GM19372 (cell line): Measurements from ENCODE around the gene CD163.
"Not testable (repeated sequence)": the region's sequence is repeated elsewhere in the genome, so short reads cannot be mapped to it uniquely, and the experiment has no call there.

Experiments
- ATAC-seq: cut with Tn5 transposase; IDR thresholded peaks from one replicate; pipeline ENCODE4 v1.9.1; 2021; ENCODE audit warnings: mild to moderate bottlenecking, low read depth, moderate library complexity; ENCODE audit not compliant: unreplicated experiment

Gene CD163

GRCh38 chr12:7503686-7504415, at the start of gene CD163:
CD163 (minus strand) TSS chr12:7503777; CDS start chr12:7503690, 87 bp downstream.
- no peak for ATAC-seq

GRCh38 chr12:7542813-7543212, 39.2 kb upstream of the CD163 start:
- no peak for ATAC-seq

GRCh38 chr12:7542046-7542445, 38.5 kb upstream of the CD163 start:
- ATAC-seq = no peak

- no peak for ATAC-seq
Observed at GRCh38 chr12:7514416-7514815, 10.8 kb upstream of the CD163 start.

GRCh38 chr12:7512553-7512952, 9.0 kb upstream of the CD163 start:
- ATAC-seq = no peak

- not testable (repeated sequence) for ATAC-seq
Observed at GRCh38 chr12:7509793-7510470, 6.4 kb upstream of the CD163 start.

- ATAC-seq = no peak
Observed at GRCh38 chr12:7502612-7503011, 965 bp downstream of the CD163 start.

GRCh38 chr12:7501031-7501588, 2.5 kb downstream of the CD163 start:
- no peak for ATAC-seq

- no peak for ATAC-seq
Observed at GRCh38 chr12:7499636-7500035, 3.9 kb downstream of the CD163 start.

GRCh38 chr12:7498809-7499208, 4.8 kb downstream of the CD163 start:
- ATAC-seq = no peak

GRCh38 chr12:7497661-7498060, 5.9 kb downstream of the CD163 start:
- no peak for ATAC-seq

GRCh38 chr12:7496451-7496850, 7.1 kb downstream of the CD163 start:
- ATAC-seq = no peak

GRCh38 chr12:7495136-7495535, 8.4 kb downstream of the CD163 start:
- ATAC-seq = no peak

GRCh38 chr12:7493006-7493405, 10.6 kb downstream of the CD163 start:
- no peak for ATAC-seq

GRCh38 chr12:7486512-7486911, 17.1 kb downstream of the CD163 start:
- no peak for ATAC-seq

- no peak for ATAC-seq
Observed at GRCh38 chr12:7485095-7485494, 18.5 kb downstream of the CD163 start.

GRCh38 chr12:7483343-7483742, 20.2 kb downstream of the CD163 start:
- no peak for ATAC-seq

GRCh38 chr12:7479771-7480170, 23.8 kb downstream of the CD163 start:
- no peak for ATAC-seq

GRCh38 chr12:7472060-7472459, 31.5 kb downstream of the CD163 start:
- no peak for ATAC-seq

- ATAC-seq = no peak
Observed at GRCh38 chr12:7460375-7461259, 43.0 kb downstream of the CD163 start.

GRCh38 chr12:7459973-7460372, 43.6 kb downstream of the CD163 start:
- no peak for ATAC-seq
